Measurements from ENCODE around the gene RHCG. TPM values are rescaled to one million over a fixed set of nuclear protein-coding genes. Genes with fewer than 3 reads are reported as not detected.

The RHCG gene
- total and polyA plus RNA-seq, 4 donors = 0.17 to 0.37 (median 0.25) TPM; not detected in 1

GRCh38 chr15:89451846-89452245 lies 44.5 kb downstream of the RHCG start:
- H3K36me3 ChIP-seq (ENCODE audit: control insufficient read depth in 4 of 4, insufficient read depth in 4 of 4, low read length in 4 of 4) = no peaks in the 10 kb centered on the region
- TF ChIP-seq CTCF (IDR thresholded peaks at IDR 0.05; ENCODE audit: control extremely low read depth, extremely low read depth) = no peak
- ATAC-seq (ENCODE audit: insufficient read depth, low FRiP score) = no peak
- H3K27me3 ChIP-seq (ENCODE audit: control insufficient read depth in 3 of 3, insufficient read depth in 3 of 3, low read length in 2 of 3) = peaks cover 0 to 48% (median 10%) of the 10 kb centered on the region in 3 donors
- H3K27ac ChIP-seq (ENCODE audit: low read depth in 1 of 2, low read length in 1 of 2) = no peak overlapping the region
- H3K9ac ChIP-seq (ENCODE audit: insufficient read depth in 1 of 2, low read length in 2 of 2) = no peak overlapping the region
- H3K9me3 ChIP-seq (ENCODE audit: control insufficient read depth in 4 of 4, insufficient read depth in 3 of 4, low read length in 3 of 4) = no peaks in the 10 kb centered on the region
- no peak for DNase-seq
- WGBS, 2 donors = 57 to 84% methylated on average over 1 of the region's 1 CpG
- no peak overlapping the region for H3K4me3 ChIP-seq
- H3K4me1 ChIP-seq (ENCODE audit: control insufficient read depth in 5 of 5, insufficient read depth in 5 of 5, low read length in 5 of 5) = no peaks in the 10 kb centered on the region

- no peak for TF ChIP-seq CTCF (IDR thresholded peaks at IDR 0.05; ENCODE audit: control extremely low read depth, extremely low read depth)
- no peak for DNase-seq
- H3K9ac ChIP-seq (ENCODE audit: insufficient read depth in 1 of 2, low read length in 2 of 2) = no peak overlapping the region
- peaks cover 0 to 51% (median 14%) of the 10 kb centered on the region in 3 donors for H3K27me3 ChIP-seq (ENCODE audit: control insufficient read depth in 3 of 3, insufficient read depth in 3 of 3, low read length in 2 of 3)
- H3K27ac ChIP-seq (ENCODE audit: low read depth in 1 of 2, low read length in 1 of 2) = no peak overlapping the region
- H3K4me1 ChIP-seq (ENCODE audit: control insufficient read depth in 5 of 5, insufficient read depth in 5 of 5, low read length in 5 of 5) = no peaks in the 10 kb centered on the region
- H3K36me3 ChIP-seq (ENCODE audit: control insufficient read depth in 4 of 4, insufficient read depth in 4 of 4, low read length in 4 of 4) = no peaks in the 10 kb centered on the region
- H3K9me3 ChIP-seq (ENCODE audit: control insufficient read depth in 4 of 4, insufficient read depth in 3 of 4, low read length in 3 of 4) = no peaks in the 10 kb centered on the region
- 28 to 29% methylated on average over 11 of the region's 11 CpGs for WGBS, 2 donors
- ATAC-seq (ENCODE audit: insufficient read depth, low FRiP score) = no peak
- H3K4me3 ChIP-seq = no peak overlapping the region
Observed at GRCh38 chr15:89450076-89451006, 46.0 kb downstream of the RHCG start.

- 21 to 39% methylated on average over 11 of the region's 11 CpGs for WGBS, 2 donors
- DNase-seq = no peak
Observed at GRCh38 chr15:89448825-89449224, 47.6 kb downstream of the RHCG start.

More at GRCh38 chr15:89448825-89449224, 47.6 kb downstream of the RHCG start:
- H3K27ac ChIP-seq (ENCODE audit: low read depth in 1 of 2, low read length in 1 of 2) = no peak overlapping the region
- H3K9me3 ChIP-seq (ENCODE audit: control insufficient read depth in 4 of 4, insufficient read depth in 3 of 4, low read length in 3 of 4) = peaks cover 0 to 2% (median 0%) of the 10 kb centered on the region in 4 donors
- peaks cover 0 to 58% (median 14%) of the 10 kb centered on the region in 3 donors for H3K27me3 ChIP-seq (ENCODE audit: control insufficient read depth in 3 of 3, insufficient read depth in 3 of 3, low read length in 2 of 3)
- H3K9ac ChIP-seq (ENCODE audit: insufficient read depth in 1 of 2, low read length in 2 of 2) = no peak overlapping the region
- no peak for ATAC-seq (ENCODE audit: insufficient read depth, low FRiP score)
- no peaks in the 10 kb centered on the region for H3K4me1 ChIP-seq (ENCODE audit: control insufficient read depth in 5 of 5, insufficient read depth in 5 of 5, low read length in 5 of 5)
- H3K4me3 ChIP-seq = no peak overlapping the region
- no peak for TF ChIP-seq CTCF (IDR thresholded peaks at IDR 0.05; ENCODE audit: control extremely low read depth, extremely low read depth)
- no peaks in the 10 kb centered on the region for H3K36me3 ChIP-seq (ENCODE audit: control insufficient read depth in 4 of 4, insufficient read depth in 4 of 4, low read length in 4 of 4)

All from lung (tissue), 12 donors.